Pancreas (tissue), 10 donors: ENCODE data around the gene RBPJ. TPM values are rescaled to one million over a fixed set of nuclear protein-coding genes. Genes with fewer than 3 reads are reported as not detected.

Source experiments
- ATAC-seq, 4 donors: fragments of 200-7000 bp; cut with Tn5 transposase; one replicate each; pipeline versions ENCODE4 v1.8.0 to v1.9.1; 2020; ENCODE audit warnings: mild to moderate bottlenecking in 4 of 4, moderate library complexity in 4 of 4
- DNase-seq, 6 donors: peaks; one replicate each; pipeline ENCODE4 v3.0.0-alpha.2; 2020
- FAIRE-seq: peaks from 2 replicates; lab custom pipeline; 2012; peaks lifted over from hg19 to GRCh38; lab: Jason Lieb, UNC
- H3K27ac ChIP-seq, 4 donors: fragments of 200-600 bp; sonication (generic); 1 replicate in 3 of 4; 2 replicates in 1 of 4; pipeline versions ENCODE4 v1.5.0 to v1.8.0; 2020
- H3K27me3 ChIP-seq, 4 donors: fragments of 200-600 bp; one replicate each; pipeline ENCODE4 v1.8.0; 2021
- H3K36me3 ChIP-seq, 3 donors: fragments of 200-600 bp; sonication (generic) in 1 of 3; one replicate each; pipeline versions ENCODE4 v1.5.0 to v1.8.0; 2020 to 2021
- H3K4me1 ChIP-seq, 3 donors: fragments of 200-600 bp; one replicate each; pipeline ENCODE4 v1.8.0; 2021
- H3K4me3 ChIP-seq, 4 donors: fragments of 200-600 bp; sonication (generic) in 2 of 4; one replicate each; pipeline versions ENCODE4 v1.5.0 to v1.8.0; 2020 to 2021
- H3K9me3 ChIP-seq, 4 donors: fragments of 200-600 bp; one replicate each; pipeline ENCODE4 v1.8.0; 2021
- CTCF ChIP-seq, 4 donors: fragments of 200-600 bp; sonication (generic) in 3 of 4; IDR thresholded peaks; one replicate each; pipeline versions ENCODE4 v1.5.0 to v1.8.0; 2021; ENCODE audit warnings: antibody characterized with exemption in 4 of 4
- WGBS, 2 donors: extraction: QIAGEN DNeasy Blood & Tissue Kit; methylation state at CpG; one replicate each; pipeline ENCODE4 v1.1.7; 2013; 5-methylcytosine and 5-hydroxymethylcytosine counted together
- intact Hi-C, 3 donors: fragments of 100-400 bp; cut with DNase I; formaldehyde crosslinking; loops; one replicate each; pipeline versions ENCODE4 v1.11.1 to v1.14.2; 2022
- polyA plus RNA-seq, 2 donors: library from polyadenylated mRNA; stranded (reverse); fragments of 200-250 nt; gene quantifications; one replicate each; pipeline ENCODE4 v1.2.3, GENCODE V29; 2013
- total RNA-seq, 6 donors: library from RNA; stranded (reverse); fragmentation: NEBNext Ultra II Directional in 4 of 6; extraction: Animal tissue kit (Norgen Biotek cat#: 25700) in 4 of 6; gene quantifications; one replicate each; pipeline versions ENCODE4 v1.2.1 to v1.2.4, GENCODE V29; 2021 to 2023
- donor health status: healthy with polysubstance abuse.
- donor health status: DM: no; HTN: no; CAD: no; lungs with moderate emphysema.
- donor health status: DM: no; HTN: no; CAD: no.
- donor health status: control.
- donor health status: control.
- donor health status: Bipolar disorder and iron deficiency.
- donor health status: DM: yes; HTN: yes; CAD: no.
- donor health status: DM: no; HTN: no; CAD: no.
- donor health status: DM: no; HTN: no; CAD: no.
- donor health status: DM: yes; HTN: yes; CAD: no.

The RBPJ gene
- total and polyA plus RNA-seq, 8 donors: 17.6 to 50.2 (median 24.0) TPM

DNA sequence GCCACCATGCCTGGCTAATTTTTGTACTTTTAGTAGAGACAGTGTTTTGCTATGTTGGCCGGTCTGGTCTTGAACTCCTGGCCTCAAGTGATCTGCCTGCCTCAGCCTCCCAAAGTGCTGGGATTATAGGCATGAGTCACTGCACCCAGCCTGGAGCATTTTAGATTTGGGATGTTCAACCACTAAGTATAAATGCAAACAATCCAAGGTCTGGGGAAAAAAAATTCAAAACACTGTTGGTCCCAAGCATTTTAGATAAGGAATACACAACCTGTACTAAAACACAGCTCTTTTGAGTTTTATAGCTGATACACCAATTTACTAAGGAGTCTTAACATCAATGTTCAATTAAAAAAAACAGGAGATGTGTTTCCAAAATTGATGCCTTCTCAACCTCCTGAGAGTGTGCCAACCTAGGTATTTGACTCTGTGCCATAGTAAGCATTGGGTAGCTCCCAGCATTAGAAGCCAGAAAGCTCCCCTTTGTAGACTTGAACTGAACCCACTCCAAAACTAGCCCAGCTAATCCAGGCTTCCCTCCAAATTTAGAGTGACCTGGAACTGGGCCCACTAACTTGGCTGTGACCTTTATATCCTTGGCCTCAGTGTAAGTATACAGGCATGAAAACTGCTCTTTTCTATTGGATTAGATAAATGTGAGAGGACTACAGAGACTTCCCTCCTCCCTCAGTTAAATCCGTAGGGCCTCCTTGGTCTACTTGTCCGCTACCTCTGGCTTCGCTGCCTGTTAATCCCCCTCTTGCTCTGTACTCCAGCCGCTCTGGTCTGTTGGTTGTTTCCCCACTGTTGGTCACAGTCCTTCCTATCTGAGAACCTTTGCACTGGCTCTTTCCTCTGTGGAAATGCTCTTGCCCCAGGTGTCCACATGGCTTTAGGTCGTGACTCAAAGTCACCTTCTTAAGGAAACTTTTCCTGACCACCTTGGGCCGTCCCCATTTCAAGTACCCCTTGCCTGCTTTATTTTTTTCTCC lies 91.9 kb downstream of the RBPJ start:
- peak overlapping the region in 2 of 4 donors; percentile 20 to 35 for H3K27ac ChIP-seq
- ATAC-seq (peak; percentile 76 to 91 (median 86)), DNase-seq (peak in 4 of 6 donors; percentile 60 to 83 (median 67)), FAIRE-seq (no peak)
- WGBS, 2 donors: 31 to 32% methylated on average over 7 of the region's 7 CpGs
- H3K36me3 ChIP-seq: peaks cover 0 to 7% (median 0%) of the 10 kb centered on the region in 3 donors
- no peak overlapping the region for H3K4me3 ChIP-seq
- H3K4me1 ChIP-seq: peaks cover 0 to 20% (median 15%) of the 10 kb centered on the region in 3 donors
- H3K9me3 ChIP-seq: no peaks in the 10 kb centered on the region
- no peak for TF ChIP-seq CTCF (IDR thresholded peaks at IDR 0.05)
- H3K27me3 ChIP-seq: no peaks in the 10 kb centered on the region
- intact Hi-C loops: loop anchor here in 1 of 3 donors (5.0 kb wide), 1 partner anchor 330 kb away; no protein-coding TSS in a partner anchor

DNA sequence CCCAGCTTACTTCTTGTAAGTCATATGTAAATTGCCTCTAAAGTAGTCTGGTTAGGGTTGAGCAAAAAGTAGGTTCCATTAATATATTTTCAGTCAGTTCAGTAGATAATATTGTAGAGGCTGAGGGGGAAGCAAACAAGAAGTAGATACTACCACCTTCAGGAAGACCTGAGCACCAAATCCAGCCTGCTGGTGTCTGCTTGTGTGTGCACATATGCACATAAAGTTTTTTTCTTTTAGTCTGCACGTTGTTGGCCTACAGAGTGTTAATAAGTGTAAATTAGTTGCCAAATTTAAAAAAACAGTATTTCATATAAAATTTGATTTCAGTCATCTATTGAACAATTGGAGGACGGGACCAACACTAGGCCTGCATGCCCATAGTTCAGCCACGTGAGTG lies 92.8 kb downstream of the RBPJ start:
- Histone ChIP-seq H3K4me3 (no peak overlapping the region), H3K4me1 (peaks cover 0 to 20% (median 15%) of the 10 kb centered on the region in 3 donors), H3K27me3 (no peaks in the 10 kb centered on the region), H3K9me3 (no peaks in the 10 kb centered on the region), H3K36me3 (peaks cover 0 to 7% (median 0%) of the 10 kb centered on the region in 3 donors), H3K27ac (peak overlapping the region in 1 of 4 donors; percentile 20)
- no peak for DNase-seq
- intact Hi-C loops: loop anchor here in 1 of 3 donors (5.0 kb wide), 1 partner anchor 331 kb away; no protein-coding TSS in a partner anchor
- no peak for TF ChIP-seq CTCF (IDR thresholded peaks at IDR 0.05)
- 76 to 82% methylated on average over 3 of the region's 3 CpGs for WGBS, 2 donors
- ATAC-seq: no peak
- FAIRE-seq: no peak

GRCh38 chr4:26418107-26418506 lies 97.3 kb downstream of the RBPJ start:
- peaks cover 4 to 30% (median 16%) of the 10 kb centered on the region in 3 donors for H3K4me1 ChIP-seq
- H3K4me3 ChIP-seq: no peak overlapping the region
- H3K9me3 ChIP-seq: no peaks in the 10 kb centered on the region
- 76 to 90% methylated on average over 1 of the region's 1 CpG for WGBS, 2 donors
- DNase-seq (no peak), ATAC-seq (no peak), FAIRE-seq (no peak)
- H3K36me3 ChIP-seq: peaks cover 0 to 7% (median 0%) of the 10 kb centered on the region in 3 donors
- no peaks in the 10 kb centered on the region for H3K27me3 ChIP-seq
- no peak overlapping the region for H3K27ac ChIP-seq
- intact Hi-C loops: no loop called here
- TF ChIP-seq CTCF (IDR thresholded peaks at IDR 0.05): no peak

- Histone ChIP-seq H3K36me3 (peaks cover 0 to 7% (median 0%) of the 10 kb centered on the region in 3 donors), H3K27me3 (no peaks in the 10 kb centered on the region), H3K4me3 (no peak overlapping the region), H3K4me1 (peaks cover 10 to 27% (median 14%) of the 10 kb centered on the region in 3 donors), H3K9me3 (no peaks in the 10 kb centered on the region), H3K27ac (no peak overlapping the region)
- no peak for TF ChIP-seq CTCF (IDR thresholded peaks at IDR 0.05)
- intact Hi-C loops: no loop called here
- ATAC-seq (no peak), DNase-seq (no peak), FAIRE-seq (no peak)
- 97 to 98% methylated on average over 9 of the region's 9 CpGs for WGBS, 2 donors
These were observed 98.0 kb downstream of the RBPJ start for GRCh38 chr4:26418850-26419249.
